ENCODE data around the gene PATZ1.
"Not testable (repeated sequence)": the region's sequence is repeated elsewhere in the genome, so short reads cannot be mapped to it uniquely, and the experiment has no call there.

PATZ1 gene

GRCh38 chr22:31326877-31327276, 19.3 kb downstream of the PATZ1 start:
- no peak for ATAC-seq (replicated peaks; ENCODE audit: extremely low read depth, poor library complexity, severe bottlenecking)
- no peak for DNase-seq (ENCODE audit: low spot score in 2 of 2)
- Mint-ChIP-seq H3K9me3 (no peaks in the 10 kb centered on the region), H3K36me3 (ENCODE audit: insufficient read depth) (peaks cover 56% of the 10 kb centered on the region), H3K27me3 (no peaks in the 10 kb centered on the region), H3K4me3 (no peak overlapping the region), H3K27ac (ENCODE audit: low read depth) (no peak overlapping the region), H3K4me1 (peaks cover 6% of the 10 kb centered on the region)

GRCh38 chr22:31323578-31324550, 22.3 kb downstream of the PATZ1 start:
- ATAC-seq (replicated peaks; ENCODE audit: extremely low read depth, poor library complexity, severe bottlenecking), result no peak
- H3K36me3 Mint-ChIP-seq (ENCODE audit: insufficient read depth), result peaks cover 42% of the 10 kb centered on the region

GRCh38 chr22:31321421-31321820, 24.7 kb downstream of the PATZ1 start:
- peaks cover 32% of the 10 kb centered on the region for H3K36me3 Mint-ChIP-seq (ENCODE audit: insufficient read depth)
- no peak overlapping the region for H3K27ac Mint-ChIP-seq (ENCODE audit: low read depth)
- DNase-seq (ENCODE audit: low spot score in 2 of 2) (no peak), ATAC-seq (replicated peaks; ENCODE audit: extremely low read depth, poor library complexity, severe bottlenecking) (no peak)
- H3K4me1 Mint-ChIP-seq, result no peaks in the 10 kb centered on the region
- no peaks in the 10 kb centered on the region for H3K9me3 Mint-ChIP-seq
- H3K4me3 Mint-ChIP-seq, result no peak overlapping the region
- no peaks in the 10 kb centered on the region for H3K27me3 Mint-ChIP-seq

More at GRCh38 chr22:31323578-31324550, 22.3 kb downstream of the PATZ1 start:
- H3K4me1 Mint-ChIP-seq, result no peaks in the 10 kb centered on the region
- H3K27me3 Mint-ChIP-seq, result no peaks in the 10 kb centered on the region
- H3K27ac Mint-ChIP-seq (ENCODE audit: low read depth), result no peak overlapping the region
- no peak for DNase-seq (ENCODE audit: low spot score in 2 of 2)
- no peak overlapping the region for H3K4me3 Mint-ChIP-seq
- no peaks in the 10 kb centered on the region for H3K9me3 Mint-ChIP-seq

GRCh38 chr22:31314220-31314619, 31.9 kb downstream of the PATZ1 start:
- H3K4me3 Mint-ChIP-seq; ATAC-seq (replicated peaks; ENCODE audit: extremely low read depth, poor library complexity, severe bottlenecking); H3K27me3 Mint-ChIP-seq; H3K4me1 Mint-ChIP-seq; H3K27ac Mint-ChIP-seq (ENCODE audit: low read depth); H3K9me3 Mint-ChIP-seq; H3K36me3 Mint-ChIP-seq (ENCODE audit: insufficient read depth); DNase-seq (ENCODE audit: low spot score in 2 of 2): not testable (repeated sequence)

- Mint-ChIP-seq H3K9me3 (no peaks in the 10 kb centered on the region), H3K4me1 (peaks cover 7% of the 10 kb centered on the region), H3K27me3 (no peaks in the 10 kb centered on the region), H3K27ac (ENCODE audit: low read depth) (peak overlapping the region; percentile 29), H3K4me3 (no peak overlapping the region), H3K36me3 (ENCODE audit: insufficient read depth) (peaks cover 8% of the 10 kb centered on the region)
- peak; percentile 45 to 56 for DNase-seq (ENCODE audit: low spot score in 2 of 2)
- peak; percentile 46 for ATAC-seq (replicated peaks; ENCODE audit: extremely low read depth, poor library complexity, severe bottlenecking)
These were observed 32.6 kb downstream of the PATZ1 start for GRCh38 chr22:31313366-31314147.

- Mint-ChIP-seq H3K36me3 (ENCODE audit: insufficient read depth) (peaks cover 8% of the 10 kb centered on the region), H3K9me3 (no peaks in the 10 kb centered on the region), H3K27me3 (no peaks in the 10 kb centered on the region), H3K27ac (ENCODE audit: low read depth) (no peak overlapping the region), H3K4me1 (peaks cover 17% of the 10 kb centered on the region), H3K4me3 (no peak overlapping the region)
- ATAC-seq (replicated peaks; ENCODE audit: extremely low read depth, poor library complexity, severe bottlenecking), result no peak
- no peak for DNase-seq (ENCODE audit: low spot score in 2 of 2)
These were observed 38.0 kb downstream of the PATZ1 start for GRCh38 chr22:31308181-31308580.

GRCh38 chr22:31305194-31305593, 41.0 kb downstream of the PATZ1 start:
- Mint-ChIP-seq H3K4me1 (peaks cover 29% of the 10 kb centered on the region), H3K36me3 (ENCODE audit: insufficient read depth) (peaks cover 5% of the 10 kb centered on the region), H3K27ac (ENCODE audit: low read depth) (no peak overlapping the region), H3K4me3 (no peak overlapping the region), H3K27me3 (no peaks in the 10 kb centered on the region), H3K9me3 (no peaks in the 10 kb centered on the region)
- ATAC-seq (replicated peaks; ENCODE audit: extremely low read depth, poor library complexity, severe bottlenecking) (no peak), DNase-seq (ENCODE audit: low spot score in 2 of 2) (no peak)

- Mint-ChIP-seq H3K27ac (ENCODE audit: low read depth) (no peak overlapping the region), H3K9me3 (no peaks in the 10 kb centered on the region), H3K4me3 (no peak overlapping the region), H3K4me1 (peaks cover 23% of the 10 kb centered on the region), H3K27me3 (no peaks in the 10 kb centered on the region), H3K36me3 (ENCODE audit: insufficient read depth) (peaks cover 3% of the 10 kb centered on the region)
- ATAC-seq (replicated peaks; ENCODE audit: extremely low read depth, poor library complexity, severe bottlenecking) (no peak), DNase-seq (ENCODE audit: low spot score in 2 of 2) (no peak)
These were observed 43.6 kb downstream of the PATZ1 start for GRCh38 chr22:31302537-31302936.

GRCh38 chr22:31302006-31302405, 44.1 kb downstream of the PATZ1 start:
- no peaks in the 10 kb centered on the region for H3K27me3 Mint-ChIP-seq
- H3K27ac Mint-ChIP-seq (ENCODE audit: low read depth), result no peak overlapping the region
- H3K4me1 Mint-ChIP-seq, result peaks cover 23% of the 10 kb centered on the region
- DNase-seq (ENCODE audit: low spot score in 2 of 2), result no peak
- H3K4me3 Mint-ChIP-seq, result no peak overlapping the region
- peaks cover 3% of the 10 kb centered on the region for H3K36me3 Mint-ChIP-seq (ENCODE audit: insufficient read depth)
- no peaks in the 10 kb centered on the region for H3K9me3 Mint-ChIP-seq
- ATAC-seq (replicated peaks; ENCODE audit: extremely low read depth, poor library complexity, severe bottlenecking), result no peak

- H3K4me1 Mint-ChIP-seq, result peaks cover 28% of the 10 kb centered on the region
These were observed 45.2 kb downstream of the PATZ1 start for GRCh38 chr22:31300896-31301295.

GRCh38 chr22:31295831-31296657, 50.1 kb downstream of the PATZ1 start:
- H3K36me3 Mint-ChIP-seq (ENCODE audit: insufficient read depth), result peaks cover 19% of the 10 kb centered on the region
- no peaks in the 10 kb centered on the region for H3K9me3 Mint-ChIP-seq
- H3K27me3 Mint-ChIP-seq, result no peaks in the 10 kb centered on the region
- DNase-seq (ENCODE audit: low spot score in 2 of 2) (no peak), ATAC-seq (replicated peaks; ENCODE audit: extremely low read depth, poor library complexity, severe bottlenecking) (no peak)
- peak overlapping the region; percentile 51 for H3K4me3 Mint-ChIP-seq
- H3K4me1 Mint-ChIP-seq, result peaks cover 42% of the 10 kb centered on the region
- H3K27ac Mint-ChIP-seq (ENCODE audit: low read depth), result no peak overlapping the region

More at GRCh38 chr22:31300896-31301295, 45.2 kb downstream of the PATZ1 start:
- H3K36me3 Mint-ChIP-seq (ENCODE audit: insufficient read depth), result peaks cover 3% of the 10 kb centered on the region
- no peak for ATAC-seq (replicated peaks; ENCODE audit: extremely low read depth, poor library complexity, severe bottlenecking)
- no peak for DNase-seq (ENCODE audit: low spot score in 2 of 2)
- H3K4me3 Mint-ChIP-seq, result no peak overlapping the region
- H3K27me3 Mint-ChIP-seq, result no peaks in the 10 kb centered on the region
- H3K27ac Mint-ChIP-seq (ENCODE audit: low read depth), result no peak overlapping the region
- H3K9me3 Mint-ChIP-seq, result no peaks in the 10 kb centered on the region

GRCh38 chr22:31295360-31295759, 50.8 kb downstream of the PATZ1 start:
- H3K36me3 Mint-ChIP-seq (ENCODE audit: insufficient read depth), result peaks cover 26% of the 10 kb centered on the region
- peak overlapping the region; percentile 51 for H3K4me3 Mint-ChIP-seq
- no peaks in the 10 kb centered on the region for H3K9me3 Mint-ChIP-seq

More at GRCh38 chr22:31295360-31295759, 50.8 kb downstream of the PATZ1 start:
- H3K4me1 Mint-ChIP-seq, result peaks cover 41% of the 10 kb centered on the region
- ATAC-seq (replicated peaks; ENCODE audit: extremely low read depth, poor library complexity, severe bottlenecking) (no peak), DNase-seq (ENCODE audit: low spot score in 2 of 2) (no peak)
- no peaks in the 10 kb centered on the region for H3K27me3 Mint-ChIP-seq
- H3K27ac Mint-ChIP-seq (ENCODE audit: low read depth), result no peak overlapping the region
